HG03064 (cell line): ENCODE measurements around the gene TRPM8.

ENCODE experiments used
- ATAC-seq: cut with Tn5 transposase; IDR thresholded peaks from one replicate; pipeline ENCODE4 v1.9.1; 2021; ENCODE audit warnings: low read depth; ENCODE audit not compliant: unreplicated experiment

TRPM8 gene

DNA sequence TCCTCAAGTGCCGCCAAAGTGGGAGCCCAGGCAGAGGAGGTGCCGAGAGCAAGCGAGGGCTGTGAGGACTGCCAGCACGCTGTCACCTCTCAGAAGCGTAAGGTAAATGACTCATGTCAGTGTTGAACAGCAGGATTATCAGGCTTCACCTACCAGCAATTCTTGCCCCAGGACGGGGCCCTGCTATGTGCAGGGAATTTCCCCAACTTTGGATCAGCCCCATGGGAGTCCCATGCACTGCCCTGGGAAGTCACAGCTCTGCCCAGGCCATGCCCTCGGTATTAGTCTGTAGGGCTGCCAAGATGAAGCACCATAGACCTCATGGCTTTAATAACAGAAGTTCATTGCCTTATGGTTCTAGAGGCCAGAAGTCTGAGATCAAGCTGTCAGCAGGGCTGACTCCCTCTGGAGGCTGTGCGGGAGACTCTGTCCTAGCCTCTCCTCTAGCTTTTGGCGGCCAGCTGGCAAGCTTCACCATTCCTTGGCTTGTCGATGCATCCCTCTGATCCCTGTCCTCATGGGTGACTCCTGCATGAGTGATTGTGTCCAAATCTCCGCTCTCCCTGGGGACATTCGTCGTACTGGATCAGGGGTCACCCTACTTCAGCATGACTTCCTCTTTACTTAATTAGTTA lies 55.9 kb downstream of the TRPM8 start:
- no peak for ATAC-seq

DNA sequence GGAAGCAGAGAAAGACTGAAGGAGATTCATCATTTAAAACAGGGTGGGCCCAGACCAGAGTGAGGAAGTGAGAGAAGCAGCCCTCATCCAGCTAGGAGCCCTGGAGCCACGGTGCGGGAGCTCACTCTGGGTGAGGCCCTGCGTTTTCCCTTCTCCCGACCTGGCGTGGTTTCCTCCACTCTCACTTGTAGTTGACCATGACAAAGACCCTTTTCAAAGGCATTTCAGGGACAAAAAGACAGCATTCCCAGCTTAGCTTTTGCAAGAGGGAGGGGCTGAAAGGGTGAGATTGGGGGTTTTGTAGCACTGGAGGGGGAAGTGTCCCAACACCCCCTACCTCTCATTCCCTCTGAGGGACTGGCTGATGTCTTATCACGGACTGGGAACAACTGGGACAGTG lies 56.6 kb downstream of the TRPM8 start:
- no peak for ATAC-seq

DNA sequence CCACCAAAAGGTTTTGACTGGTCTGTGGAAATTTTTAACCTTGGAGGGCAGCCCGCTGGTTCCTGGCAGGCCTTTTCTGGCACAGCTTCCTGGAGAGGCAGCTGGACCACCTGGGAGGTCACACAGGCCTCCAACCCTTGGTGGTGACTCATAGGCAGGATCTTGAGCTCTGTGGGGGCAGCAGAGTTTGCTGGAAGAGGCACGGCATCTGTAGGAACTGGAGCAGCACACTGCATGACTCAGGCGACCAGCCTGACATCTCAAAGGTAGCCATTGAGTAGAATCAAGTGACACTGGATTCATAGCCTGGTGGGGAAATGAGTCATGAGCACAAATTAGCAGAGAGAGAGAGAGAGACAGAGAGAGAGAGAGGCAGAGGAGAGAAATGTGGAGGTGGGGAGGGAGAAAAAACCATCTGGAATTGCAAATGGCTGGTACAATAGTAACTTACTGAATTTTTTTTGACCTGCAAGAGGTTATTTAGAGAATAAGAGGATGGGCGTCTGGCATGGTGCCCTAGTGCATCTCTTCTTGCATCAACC lies 57.4 kb downstream of the TRPM8 start:
- no peak for ATAC-seq

DNA sequence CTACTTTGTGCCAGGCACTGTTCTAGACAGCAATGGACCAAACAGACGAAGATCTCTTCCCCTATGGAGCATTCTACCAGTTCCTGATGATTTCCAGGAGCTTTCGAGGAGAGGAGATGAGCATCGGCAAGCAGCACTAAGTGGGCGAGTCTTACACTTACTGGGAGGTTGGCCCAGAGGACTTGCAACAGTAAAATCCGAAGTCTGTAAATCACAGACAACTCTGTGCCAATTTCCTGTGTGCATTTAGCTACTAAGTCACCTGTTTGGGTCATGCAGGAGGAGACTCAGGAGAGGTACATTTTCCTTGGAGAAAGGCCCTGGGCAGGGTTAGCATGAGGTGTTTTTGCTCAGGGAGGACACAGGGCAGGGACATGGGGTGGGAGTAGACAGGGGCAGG lies 58.9 kb downstream of the TRPM8 start:
- ATAC-seq, result no peak

DNA sequence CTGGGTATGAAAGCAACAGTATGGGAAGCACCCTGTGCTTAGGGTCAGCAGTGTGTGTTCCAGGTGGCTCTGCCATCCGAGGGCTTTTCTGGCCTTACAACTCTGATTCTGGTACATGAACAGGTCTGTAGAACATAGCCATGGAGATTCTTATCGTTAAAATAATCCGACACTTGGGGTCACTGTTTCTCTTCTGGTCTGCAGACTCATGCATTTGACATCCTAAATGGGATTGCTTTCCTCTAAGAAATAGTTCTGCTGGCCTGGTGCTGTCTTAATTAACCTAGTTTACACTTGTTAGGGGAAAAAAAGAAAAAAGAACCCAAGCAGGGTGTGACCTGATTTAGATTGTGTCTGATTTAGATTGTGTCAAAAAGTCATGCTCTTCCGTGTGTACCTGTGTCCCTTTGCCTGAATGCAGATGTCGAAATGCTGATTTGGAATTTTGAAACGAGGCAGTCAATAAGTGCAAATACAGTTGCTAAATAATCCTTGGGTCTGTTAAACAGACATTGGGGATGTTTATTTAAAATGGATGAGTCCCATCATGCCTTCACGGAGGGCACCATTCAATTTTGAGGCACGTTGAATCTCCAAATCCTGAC lies 59.6 kb downstream of the TRPM8 start:
- ATAC-seq, result no peak

DNA sequence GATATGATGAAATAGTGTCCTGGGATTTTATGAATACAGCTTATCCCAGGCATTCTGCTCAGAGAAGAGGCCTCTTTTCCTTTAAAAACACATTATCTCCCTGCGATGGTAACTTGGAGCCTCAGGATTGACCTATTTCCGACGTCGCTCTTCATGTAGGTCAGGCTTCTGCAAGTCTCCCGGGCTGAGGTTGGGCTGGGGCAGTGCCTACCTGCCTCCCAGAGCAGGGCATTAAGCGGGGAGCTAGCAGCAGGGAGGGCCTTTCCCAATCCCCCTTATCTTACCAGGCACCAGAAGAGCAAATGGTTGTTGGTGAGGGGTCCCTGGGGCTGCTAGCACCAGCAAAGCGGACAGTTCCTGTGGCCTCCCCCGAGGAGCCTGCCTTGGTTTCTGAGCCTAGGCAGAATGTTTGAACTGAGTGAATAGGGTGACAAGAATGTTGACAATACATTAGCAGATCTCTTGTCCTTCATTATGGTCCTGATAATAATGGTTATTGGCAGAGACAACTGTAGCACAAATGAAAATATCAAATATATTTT lies 60.2 kb downstream of the TRPM8 start:
- no peak for ATAC-seq

DNA sequence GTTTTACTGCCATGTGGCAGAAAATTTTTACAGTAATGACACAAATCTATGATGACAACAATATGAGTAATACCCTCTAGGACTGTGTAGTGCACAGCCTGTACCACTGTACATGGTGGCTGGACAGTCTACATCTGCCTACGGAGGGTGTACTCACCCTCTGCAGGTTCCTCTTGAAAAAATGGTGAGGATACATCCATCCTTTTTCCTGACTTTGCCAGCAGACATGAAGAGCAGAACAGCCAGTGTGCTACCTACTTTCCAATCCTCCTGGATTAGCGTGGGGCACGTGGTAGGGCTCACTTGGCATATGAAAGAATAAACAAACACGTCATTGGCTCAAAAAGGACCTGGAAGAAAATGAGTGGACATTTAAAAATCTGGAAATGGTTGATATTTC lies 62.6 kb downstream of the TRPM8 start:
- ATAC-seq, result no peak

DNA sequence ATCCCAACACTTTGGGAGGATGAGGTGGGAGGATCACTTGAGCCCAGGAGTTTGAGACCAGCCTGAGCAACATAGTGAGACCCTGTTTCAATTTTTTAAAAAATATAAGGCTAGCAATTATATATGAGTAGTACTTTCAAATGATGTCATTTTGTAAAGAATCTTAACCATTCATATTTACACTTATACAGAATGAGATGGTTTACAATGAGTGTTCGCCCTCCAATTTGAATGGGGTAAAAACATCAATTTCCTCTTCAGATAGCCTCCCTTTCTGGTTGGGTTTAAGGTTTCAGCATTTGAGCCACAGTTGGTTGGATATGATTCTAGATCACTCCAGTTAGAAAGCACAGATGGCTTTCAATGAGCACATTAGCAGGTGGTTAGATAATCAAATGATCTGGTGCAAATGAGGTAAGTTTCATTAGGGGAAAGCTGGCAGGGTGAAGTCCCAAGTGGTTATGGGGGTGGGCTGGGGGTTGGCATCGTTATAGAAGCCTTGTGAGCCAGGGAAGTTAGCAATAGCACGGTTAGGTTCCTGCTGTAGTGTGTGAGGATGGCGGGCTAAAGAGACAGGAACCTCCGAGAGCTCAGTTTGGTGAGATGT lies 63.9 kb downstream of the TRPM8 start:
- ATAC-seq, result no peak

DNA sequence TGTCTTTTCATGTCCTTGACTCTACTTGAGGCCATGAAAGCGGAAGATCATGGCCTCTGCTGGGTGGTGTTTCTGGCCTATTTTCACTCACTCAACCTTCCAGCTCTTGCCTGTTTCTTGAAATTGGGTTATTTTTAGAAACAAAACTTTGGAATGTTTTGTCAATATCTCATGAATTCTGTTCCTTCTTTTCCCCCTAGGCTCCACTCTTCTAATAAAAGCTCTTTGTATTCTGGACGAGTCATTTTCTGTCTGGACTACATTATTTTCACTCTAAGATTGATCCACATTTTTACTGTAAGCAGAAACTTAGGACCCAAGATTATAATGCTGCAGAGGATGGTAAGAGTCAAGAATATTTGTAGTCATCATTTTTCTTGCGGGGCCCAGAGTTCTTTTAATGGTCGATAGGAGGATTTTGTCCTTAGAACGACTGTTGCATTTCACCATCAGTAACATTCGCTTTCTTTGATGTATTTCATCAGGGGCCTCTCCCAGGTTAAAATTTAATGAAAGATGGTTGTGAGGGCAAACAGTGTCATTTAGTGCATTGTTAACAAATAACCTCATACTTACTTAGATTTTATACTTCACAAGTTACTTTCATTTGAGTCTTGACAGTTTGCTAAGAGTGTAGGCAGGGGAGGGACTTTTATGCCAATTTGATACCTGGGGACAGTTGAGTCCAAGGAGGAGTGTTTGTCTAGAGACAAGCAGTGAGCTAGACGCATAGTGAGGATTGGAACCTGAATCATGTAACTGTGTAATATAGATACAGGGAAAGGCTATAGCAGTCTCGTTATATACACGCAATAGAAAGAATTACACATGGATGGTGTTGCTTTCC lies 64.6 kb downstream of the TRPM8 start:
- ATAC-seq, result no peak

DNA sequence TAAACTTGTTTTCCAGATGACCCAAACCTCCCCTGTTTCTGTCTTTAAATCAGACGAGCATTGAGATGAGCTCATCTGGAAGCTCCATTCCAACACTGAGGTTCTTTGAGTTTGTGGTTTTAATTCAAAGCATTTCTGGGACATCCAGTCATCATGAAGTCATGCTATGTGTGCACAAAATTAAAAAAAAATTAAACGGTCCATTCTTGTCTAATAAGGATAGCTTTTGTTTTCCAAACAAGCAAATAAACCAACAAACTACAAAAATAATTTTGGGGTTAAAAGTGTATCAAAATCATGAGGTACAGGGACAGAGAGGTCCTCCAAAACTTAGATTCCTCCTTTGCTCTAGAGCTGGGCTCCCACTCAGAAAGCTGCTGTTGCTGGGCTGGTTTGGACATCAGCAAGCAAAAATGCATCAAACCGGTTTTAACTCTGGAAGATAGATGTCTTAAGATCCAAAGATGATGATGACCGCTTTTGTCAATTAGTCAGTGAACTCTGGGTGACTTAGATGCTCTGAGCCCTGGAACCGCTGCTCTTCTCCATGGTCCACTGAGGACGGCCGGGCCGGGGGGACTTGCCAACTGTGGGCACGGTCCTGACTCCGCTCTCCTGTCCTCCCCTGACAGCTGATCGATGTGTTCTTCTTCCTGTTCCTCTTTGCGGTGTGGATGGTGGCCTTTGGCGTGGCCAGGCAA lies 65.4 kb downstream of the TRPM8 start:
- no peak for ATAC-seq

DNA sequence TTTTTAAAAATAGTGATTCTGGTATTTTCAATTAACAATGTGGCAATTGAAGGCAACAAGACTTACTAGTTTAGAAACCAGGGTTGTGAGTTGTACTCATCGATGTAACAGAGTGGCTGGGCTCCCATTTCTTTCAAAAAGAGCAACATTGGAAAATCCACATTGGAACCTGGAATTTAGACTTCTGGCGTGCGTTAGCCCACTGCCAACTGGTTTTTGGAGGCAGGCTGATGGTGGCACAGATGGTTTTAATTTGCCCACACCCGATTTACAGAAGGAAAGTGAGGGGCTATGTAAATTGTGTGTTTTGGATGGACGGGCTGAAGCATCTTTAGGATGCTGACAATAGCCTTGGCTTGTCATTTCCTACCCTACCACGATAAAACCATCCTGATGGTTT lies 66.3 kb downstream of the TRPM8 start:
- ATAC-seq, result no peak

DNA sequence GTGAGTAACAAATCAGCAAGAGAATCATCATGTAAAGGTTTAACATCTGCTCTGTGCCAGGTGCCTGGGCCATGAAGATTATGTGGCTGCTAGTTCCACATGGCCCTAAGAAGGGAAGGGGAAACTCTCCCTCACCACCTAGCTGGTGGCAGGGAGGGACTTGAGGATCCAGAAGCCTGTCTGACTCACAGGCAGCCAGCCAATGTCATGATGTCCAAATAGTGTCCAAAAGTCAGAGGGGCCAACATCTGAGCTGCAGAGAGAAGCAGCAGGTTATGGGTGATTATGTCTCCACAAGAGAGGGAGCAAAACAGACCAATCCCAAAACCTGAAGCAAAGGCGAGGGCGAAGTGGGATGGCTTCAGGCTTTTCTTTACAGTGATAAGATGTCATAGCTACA lies 71.4 kb downstream of the TRPM8 start:
- ATAC-seq, result no peak

DNA sequence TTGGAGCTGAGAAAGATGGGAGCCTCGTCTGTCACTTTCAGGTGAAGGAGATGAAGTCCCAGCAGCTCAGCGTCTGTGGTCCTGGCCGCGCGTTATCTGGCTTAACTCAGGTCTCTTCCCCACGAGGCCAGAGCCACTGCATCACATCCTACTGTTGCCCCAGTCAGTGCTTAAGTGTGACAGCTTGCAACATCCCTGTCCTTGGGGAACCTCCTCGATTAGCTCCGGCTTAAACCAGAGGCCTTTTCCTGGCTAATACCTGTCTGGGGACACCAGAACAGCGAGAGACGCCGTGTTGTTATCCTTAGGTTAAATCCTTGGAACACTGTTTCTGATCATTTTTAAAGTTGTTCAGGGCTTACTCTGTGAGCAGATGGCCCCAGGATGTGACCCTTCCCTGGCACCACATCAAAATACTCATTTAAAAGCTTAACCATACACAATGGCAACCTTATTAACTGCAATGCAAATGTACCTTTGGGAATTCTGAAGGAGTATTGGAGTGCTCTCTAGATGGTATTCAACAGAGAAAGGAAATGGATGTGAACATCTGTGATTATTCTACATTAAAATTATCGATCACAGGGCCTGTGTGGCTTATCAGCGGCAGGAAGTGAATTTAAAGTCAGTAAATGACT lies 72.2 kb downstream of the TRPM8 start:
- ATAC-seq, result no peak

DNA sequence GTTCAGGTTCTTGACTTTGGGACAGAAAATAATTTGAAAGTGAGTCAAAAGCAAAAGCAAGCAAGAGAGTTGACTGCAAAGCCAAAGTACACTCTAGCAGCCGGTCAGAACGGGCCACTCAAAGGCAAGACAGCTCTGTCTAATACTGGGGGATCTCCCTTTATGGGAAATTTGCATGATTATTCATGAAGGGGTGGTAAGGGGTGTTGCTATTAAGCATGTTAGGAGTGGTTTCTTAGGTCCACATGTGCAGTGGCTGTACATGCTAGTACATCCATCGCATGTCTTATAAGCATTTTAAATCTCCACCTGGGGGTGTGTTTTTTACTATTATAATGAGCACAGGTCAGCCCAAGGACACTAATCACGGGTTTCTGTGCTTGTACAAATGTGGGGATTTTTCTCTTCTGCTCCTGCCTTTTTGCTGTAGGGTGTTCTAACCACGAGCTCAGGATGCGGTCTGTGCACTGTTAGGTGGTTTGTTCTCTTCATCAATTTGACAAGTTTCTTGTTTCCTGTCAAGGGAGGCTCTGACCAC lies 73.2 kb downstream of the TRPM8 start:
- peak; percentile 71 for ATAC-seq

DNA sequence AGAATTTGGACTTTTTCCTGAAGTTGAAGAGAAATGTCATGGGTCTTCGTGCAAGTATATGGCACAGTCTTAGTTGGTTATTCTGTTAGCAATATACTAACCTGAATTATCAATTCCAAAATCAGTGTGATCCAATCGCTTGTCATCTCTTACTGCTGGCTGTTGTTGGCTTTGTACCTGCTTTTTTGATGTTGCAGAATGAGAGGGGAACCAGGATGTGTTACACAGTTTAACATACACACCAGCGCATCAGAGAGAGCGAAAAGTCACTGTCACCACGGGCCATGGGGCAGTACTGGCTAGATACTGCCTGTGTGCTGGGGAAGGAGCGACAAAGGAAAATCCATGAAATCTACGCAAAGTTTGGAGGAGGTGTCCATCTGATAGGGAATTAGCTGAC lies 74.0 kb downstream of the TRPM8 start:
- no peak for ATAC-seq

DNA sequence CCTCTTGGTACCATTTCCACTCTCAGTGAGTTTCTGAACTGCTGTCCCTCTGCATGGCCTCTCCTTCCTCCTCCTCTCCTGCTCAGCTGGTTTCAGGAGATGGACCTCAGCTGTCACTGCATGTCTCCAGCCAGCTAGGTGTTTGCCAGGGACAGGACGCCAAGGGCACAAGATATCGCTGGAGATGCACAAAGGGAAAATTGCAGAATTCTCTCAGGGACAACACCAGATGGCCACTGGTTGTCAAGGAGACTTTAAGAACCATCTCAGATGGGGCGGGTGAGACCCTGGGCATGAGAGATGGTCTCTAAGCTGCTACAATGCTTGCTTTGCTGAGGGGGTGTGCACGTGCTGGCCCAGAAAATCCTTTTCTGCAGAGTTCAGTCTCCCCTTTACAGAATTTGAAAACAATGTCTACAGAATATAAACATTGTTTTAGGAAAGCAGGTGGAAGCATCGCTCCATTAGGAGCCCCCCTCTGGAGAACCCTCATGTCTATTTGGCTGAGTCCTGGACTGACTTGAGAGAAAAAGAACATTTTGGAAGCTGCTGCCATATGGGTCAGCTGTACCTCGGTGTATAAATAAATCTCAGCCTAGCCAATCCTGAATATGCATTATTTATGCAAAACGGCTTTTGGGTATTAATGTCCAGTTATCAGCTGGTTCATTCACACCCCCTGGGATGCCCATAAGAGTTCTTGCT lies 75.5 kb downstream of the TRPM8 start:
- ATAC-seq, result no peak

DNA sequence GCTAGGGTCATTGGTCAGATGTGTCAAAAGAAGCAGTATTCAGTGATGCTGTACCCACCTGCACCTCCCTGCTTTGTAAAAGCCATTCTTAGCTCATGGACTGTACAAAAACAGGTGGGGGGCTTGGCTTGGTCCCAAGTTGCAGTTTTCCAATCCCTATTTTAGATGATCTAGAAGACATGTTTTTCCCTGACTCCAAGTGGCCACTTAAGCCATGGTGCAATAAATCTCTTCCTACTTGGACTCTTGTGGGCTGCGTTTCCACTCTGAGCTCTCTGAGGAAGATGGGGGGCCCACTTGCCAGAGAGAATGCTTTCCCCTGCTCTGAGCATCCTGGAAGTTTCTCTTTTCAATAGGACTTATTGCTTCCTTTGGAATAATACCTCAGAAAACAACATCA lies 76.3 kb downstream of the TRPM8 start:
- ATAC-seq, result no peak

DNA sequence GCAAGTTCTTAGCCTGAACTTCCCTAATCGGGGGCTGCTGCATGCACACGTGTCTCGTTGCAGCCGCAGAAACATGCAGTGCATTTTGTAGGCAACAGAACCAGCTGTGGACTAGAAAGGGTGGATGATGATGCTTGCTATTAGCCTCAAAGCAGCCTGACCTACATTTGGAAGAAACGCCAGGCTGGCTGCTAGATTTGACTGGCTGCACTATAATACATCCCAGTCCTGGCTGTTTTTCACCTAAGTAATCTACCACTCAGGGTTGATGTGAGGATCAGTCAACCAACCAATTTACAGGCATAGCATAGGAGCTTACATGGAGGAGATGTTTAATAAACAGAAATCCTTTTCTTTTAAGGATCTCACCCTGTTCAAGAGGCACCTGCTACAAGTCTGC lies 77.0 kb downstream of the TRPM8 start:
- ATAC-seq, result no peak

DNA sequence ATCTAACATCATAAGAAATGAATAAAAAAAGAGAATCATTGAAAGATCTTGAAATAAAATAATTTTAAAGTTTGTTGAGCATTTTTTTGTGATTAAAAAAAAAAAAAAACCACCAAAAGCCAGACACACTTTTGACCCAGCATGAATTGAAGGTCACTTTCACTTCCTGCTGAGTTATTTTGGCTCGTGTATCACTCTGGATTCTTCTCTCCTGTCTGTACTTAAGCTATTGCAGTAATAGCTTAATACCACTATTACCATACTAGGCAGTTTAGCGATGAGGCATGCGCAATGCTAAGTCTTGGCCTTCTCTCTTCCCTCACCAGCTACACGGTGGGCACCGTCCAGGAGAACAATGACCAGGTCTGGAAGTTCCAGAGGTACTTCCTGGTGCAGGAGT lies 78.8 kb downstream of the TRPM8 start:
- no peak for ATAC-seq
